ENCODE results near the gene TBCC. TPM values are rescaled to one million over a fixed set of nuclear protein-coding genes. Genes with fewer than 3 reads are reported as not detected.

Gene TBCC
- total and polyA plus RNA-seq, 2 of the 13 experiments (the other 11 are each of a cell fraction or from before 2014, with no cell fraction given): 14.8 to 36.1 TPM

DNA sequence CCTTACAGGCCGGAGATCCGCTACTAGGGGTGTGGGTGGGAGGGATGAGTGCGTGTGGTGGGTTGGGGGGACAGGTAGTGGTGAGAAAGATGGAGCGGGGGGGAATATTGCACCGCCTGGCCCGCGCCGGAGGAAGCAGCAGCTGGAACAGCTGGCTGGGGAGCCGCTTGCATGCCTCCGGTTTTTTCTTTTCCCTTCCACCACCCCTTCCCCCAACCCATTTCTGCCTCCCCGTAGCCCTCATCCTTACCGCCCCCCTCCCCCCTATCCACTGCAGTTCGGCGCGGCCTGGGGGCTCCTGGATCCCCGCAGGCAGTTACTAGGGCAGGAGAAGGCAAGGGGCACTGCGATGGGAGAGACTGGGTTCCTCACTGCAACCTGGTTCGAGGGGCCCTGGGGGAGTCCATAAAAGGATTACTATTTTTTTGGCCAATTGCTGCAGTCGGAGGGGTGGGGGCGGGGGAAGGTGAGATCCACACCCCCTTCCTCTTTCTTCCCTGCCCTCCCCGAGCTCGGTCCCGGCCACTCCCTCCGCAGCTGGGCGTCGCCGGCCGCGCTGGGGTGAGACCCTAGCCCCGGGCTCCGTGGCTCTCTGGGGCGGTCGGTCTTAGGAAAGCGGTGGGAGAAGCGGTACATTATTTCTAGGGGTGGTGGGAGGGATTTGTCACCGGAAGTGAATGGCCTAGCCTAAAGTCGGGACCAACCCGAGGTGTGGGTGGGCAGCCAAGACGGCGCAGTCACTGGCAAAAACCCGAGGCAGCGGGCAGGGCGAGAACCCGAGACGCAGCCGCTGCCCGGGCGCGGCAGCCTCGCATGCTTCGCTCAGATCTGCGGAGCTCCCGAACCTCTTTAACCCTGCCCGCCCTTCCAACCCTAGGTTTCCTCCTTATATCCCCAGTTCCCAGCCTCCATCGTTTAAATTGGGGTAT lies 824 bp upstream of the TBCC start (continued):
- TF ChIP-seq, protein P1, sequence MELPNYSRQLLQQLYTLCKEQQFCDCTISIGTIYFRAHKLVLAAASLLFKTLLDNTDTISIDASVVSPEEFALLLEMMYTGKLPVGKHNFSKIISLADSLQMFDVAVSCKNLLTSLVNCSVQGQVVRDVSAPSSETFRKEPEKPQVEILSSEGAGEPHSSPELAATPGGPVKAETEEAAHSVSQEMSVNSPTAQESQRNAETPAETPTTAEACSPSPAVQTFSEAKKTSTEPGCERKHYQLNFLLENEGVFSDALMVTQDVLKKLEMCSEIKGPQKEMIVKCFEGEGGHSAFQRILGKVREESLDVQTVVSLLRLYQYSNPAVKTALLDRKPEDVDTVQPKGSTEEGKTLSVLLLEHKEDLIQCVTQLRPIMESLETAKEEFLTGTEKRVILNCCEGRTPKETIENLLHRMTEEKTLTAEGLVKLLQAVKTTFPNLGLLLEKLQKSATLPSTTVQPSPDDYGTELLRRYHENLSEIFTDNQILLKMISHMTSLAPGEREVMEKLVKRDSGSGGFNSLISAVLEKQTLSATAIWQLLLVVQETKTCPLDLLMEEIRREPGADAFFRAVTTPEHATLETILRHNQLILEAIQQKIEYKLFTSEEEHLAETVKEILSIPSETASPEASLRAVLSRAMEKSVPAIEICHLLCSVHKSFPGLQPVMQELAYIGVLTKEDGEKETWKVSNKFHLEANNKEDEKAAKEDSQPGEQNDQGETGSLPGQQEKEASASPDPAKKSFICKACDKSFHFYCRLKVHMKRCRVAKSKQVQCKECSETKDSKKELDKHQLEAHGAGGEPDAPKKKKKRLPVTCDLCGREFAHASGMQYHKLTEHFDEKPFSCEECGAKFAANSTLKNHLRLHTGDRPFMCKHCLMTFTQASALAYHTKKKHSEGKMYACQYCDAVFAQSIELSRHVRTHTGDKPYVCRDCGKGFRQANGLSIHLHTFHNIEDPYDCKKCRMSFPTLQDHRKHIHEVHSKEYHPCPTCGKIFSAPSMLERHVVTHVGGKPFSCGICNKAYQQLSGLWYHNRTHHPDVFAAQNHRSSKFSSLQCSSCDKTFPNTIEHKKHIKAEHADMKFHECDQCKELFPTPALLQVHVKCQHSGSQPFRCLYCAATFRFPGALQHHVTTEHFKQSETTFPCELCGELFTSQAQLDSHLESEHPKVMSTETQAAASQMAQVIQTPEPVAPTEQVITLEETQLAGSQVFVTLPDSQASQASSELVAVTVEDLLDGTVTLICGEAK (IDR thresholded peaks at IDR 0.05): no peak
- TF ChIP-seq, protein P1 (CRISPR knock-in tag; IDR thresholded peaks at IDR 0.05): peak; percentile 59; the same call in 1 of the 2 replicates
- TF ChIP-seq, protein P2, sequence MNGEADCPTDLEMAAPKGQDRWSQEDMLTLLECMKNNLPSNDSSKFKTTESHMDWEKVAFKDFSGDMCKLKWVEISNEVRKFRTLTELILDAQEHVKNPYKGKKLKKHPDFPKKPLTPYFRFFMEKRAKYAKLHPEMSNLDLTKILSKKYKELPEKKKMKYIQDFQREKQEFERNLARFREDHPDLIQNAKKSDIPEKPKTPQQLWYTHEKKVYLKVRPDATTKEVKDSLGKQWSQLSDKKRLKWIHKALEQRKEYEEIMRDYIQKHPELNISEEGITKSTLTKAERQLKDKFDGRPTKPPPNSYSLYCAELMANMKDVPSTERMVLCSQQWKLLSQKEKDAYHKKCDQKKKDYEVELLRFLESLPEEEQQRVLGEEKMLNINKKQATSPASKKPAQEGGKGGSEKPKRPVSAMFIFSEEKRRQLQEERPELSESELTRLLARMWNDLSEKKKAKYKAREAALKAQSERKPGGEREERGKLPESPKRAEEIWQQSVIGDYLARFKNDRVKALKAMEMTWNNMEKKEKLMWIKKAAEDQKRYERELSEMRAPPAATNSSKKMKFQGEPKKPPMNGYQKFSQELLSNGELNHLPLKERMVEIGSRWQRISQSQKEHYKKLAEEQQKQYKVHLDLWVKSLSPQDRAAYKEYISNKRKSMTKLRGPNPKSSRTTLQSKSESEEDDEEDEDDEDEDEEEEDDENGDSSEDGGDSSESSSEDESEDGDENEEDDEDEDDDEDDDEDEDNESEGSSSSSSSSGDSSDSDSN (CRISPR knock-in tag; IDR thresholded peaks at IDR 0.05): peak; percentile 93
- TF ChIP-seq POLR2G (IDR thresholded peaks at IDR 0.05; ENCODE audit: low read depth, low read length): peak; percentile 94
- TF ChIP-seq, protein P3, sequence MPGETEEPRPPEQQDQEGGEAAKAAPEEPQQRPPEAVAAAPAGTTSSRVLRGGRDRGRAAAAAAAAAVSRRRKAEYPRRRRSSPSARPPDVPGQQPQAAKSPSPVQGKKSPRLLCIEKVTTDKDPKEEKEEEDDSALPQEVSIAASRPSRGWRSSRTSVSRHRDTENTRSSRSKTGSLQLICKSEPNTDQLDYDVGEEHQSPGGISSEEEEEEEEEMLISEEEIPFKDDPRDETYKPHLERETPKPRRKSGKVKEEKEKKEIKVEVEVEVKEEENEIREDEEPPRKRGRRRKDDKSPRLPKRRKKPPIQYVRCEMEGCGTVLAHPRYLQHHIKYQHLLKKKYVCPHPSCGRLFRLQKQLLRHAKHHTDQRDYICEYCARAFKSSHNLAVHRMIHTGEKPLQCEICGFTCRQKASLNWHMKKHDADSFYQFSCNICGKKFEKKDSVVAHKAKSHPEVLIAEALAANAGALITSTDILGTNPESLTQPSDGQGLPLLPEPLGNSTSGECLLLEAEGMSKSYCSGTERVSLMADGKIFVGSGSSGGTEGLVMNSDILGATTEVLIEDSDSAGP (CRISPR knock-in tag; IDR thresholded peaks at IDR 0.05; ENCODE audit: borderline replicate concordance): peak; percentile 94
- 0 out of 2 replicates have a peak, but pooled peaks have one; percentile 44 for TF ChIP-seq ZNF17 (CRISPR knock-in tag; IDR thresholded peaks at IDR 0.05)
- TF ChIP-seq, protein P4, sequence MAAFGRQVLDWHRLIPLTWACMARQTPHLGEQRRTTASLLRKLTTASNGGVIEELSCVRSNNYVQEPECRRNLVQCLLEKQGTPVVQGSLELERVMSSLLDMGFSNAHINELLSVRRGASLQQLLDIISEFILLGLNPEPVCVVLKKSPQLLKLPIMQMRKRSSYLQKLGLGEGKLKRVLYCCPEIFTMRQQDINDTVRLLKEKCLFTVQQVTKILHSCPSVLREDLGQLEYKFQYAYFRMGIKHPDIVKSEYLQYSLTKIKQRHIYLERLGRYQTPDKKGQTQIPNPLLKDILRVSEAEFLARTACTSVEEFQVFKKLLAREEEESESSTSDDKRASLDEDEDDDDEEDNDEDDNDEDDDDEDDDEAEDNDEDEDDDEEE (CRISPR knock-in tag; IDR thresholded peaks at IDR 0.05): peak; percentile 21; the same call in 1 of the 2 replicates
- no peak for TF ChIP-seq POLR2AphosphoS2 (IDR thresholded peaks at IDR 0.05; ENCODE audit: low read depth, low read length)
- TF ChIP-seq AGO1 (IDR thresholded peaks at IDR 0.05; ENCODE audit: low read depth, low read length, poor library complexity, severe bottlenecking): peak; percentile 55
- TF ChIP-seq TSC22D2 (CRISPR knock-in tag; IDR thresholded peaks at IDR 0.05; ENCODE audit: borderline replicate concordance): peak; percentile 61; the same call in 1 of the 2 replicates
- TF ChIP-seq MTA1 (CRISPR knock-in tag; IDR thresholded peaks at IDR 0.05; ENCODE audit: borderline replicate concordance): 0 out of 2 replicates have a peak, but pooled peaks have one; percentile 63
